ENCODE results near the gene SLC18A3. TPM values are rescaled to one million over a fixed set of nuclear protein-coding genes. Genes with fewer than 3 reads are reported as not detected.

The SLC18A3 gene
- total RNA-seq, 1 experiment from 2014 or later, result not detected

DNA sequence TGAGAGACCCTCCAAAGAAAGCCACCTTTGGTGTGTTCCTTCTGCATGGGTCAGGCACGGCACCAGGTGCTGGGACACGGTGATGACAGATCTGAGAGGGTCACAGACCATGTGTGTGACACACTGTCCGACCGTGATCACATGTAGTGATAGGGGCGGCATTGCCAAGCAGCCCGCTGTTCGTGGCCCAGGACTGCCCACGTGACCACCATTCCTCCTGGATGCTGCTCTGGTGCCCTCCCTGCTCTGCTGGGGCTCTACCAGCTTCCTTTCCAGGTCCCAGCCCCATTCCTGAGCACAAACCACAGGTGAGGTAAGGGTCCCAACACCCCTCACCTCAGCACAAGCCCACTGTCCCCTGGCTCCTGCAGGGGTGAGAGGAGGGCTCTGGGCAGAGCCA, 10.1 kb upstream of the SLC18A3 start:
- ATAC-seq (no peak), DNase-seq (ENCODE audit: low read depth, low spot score) (no peak)
- peaks cover 27% of the 10 kb centered on the region for H3K27me3 ChIP-seq (ENCODE audit: insufficient read depth, low read length)
- no peak overlapping the region for H3K9ac ChIP-seq (ENCODE audit: low read length)
- CTCF ChIA-PET, result no interaction called here
- no peaks in the 10 kb centered on the region for H3K79me2 ChIP-seq (ENCODE audit: insufficient read depth, low read length)
- H4K20me1 ChIP-seq (ENCODE audit: insufficient read depth), result no peaks in the 10 kb centered on the region
- no peak overlapping the region for H2AFZ ChIP-seq (ENCODE audit: low read depth, low read length, poor library complexity, severe bottlenecking)
- intact Hi-C loops (cut with micrococcal nuclease), result no loop called here
- H3K9me3 ChIP-seq (ENCODE audit: control insufficient read depth in 1 of 2, insufficient read depth in 1 of 2, low read depth in 1 of 2, low read length in 2 of 2), result no peaks in the 10 kb centered on the region
- RAD21 ChIA-PET (ENCODE audit: low non-redundant PET in 1 of 2, low total read pairs in 2 of 2, uncharacterized antibody in 2 of 2, unreplicated experiment in 2 of 2), result no interaction called here
- peaks cover 0 to 3% of the 10 kb centered on the region in 2 experiments; a peak in 1 of 4 replicates for H3K4me1 ChIP-seq (ENCODE audit: control insufficient read depth in 1 of 2, insufficient read depth in 2 of 2, low read length in 2 of 2)
- H3K9me2 ChIP-seq (ENCODE audit: insufficient read depth), result no peaks in the 10 kb centered on the region
- H3K27ac ChIP-seq (ENCODE audit: low read depth, low read length), result no peak overlapping the region
- H3K4me2 ChIP-seq (ENCODE audit: low read length), result no peak overlapping the region
- POLR2A ChIA-PET, result no interaction called here
- H3K4me3 ChIP-seq (replicated peaks in 1 of 2; ENCODE audit: low read depth in 1 of 2, low read length in 2 of 2), result no peak overlapping the region
- BruUV-seq (replicated peaks), result no TSS peak
- no peak for TF ChIP-seq ATF3 (IDR thresholded peaks at IDR 0.05)
- TF ChIP-seq RAD21 (IDR thresholded peaks at IDR 0.05; ENCODE audit: low read depth), result no peak
- no peak for TF ChIP-seq CEBPB (IDR thresholded peaks at IDR 0.05; ENCODE audit: low read depth)
- TF ChIP-seq ZBTB33 (IDR thresholded peaks at IDR 0.05; ENCODE audit: extremely low read depth, insufficient replicate concordance, low read length), result no peak
- no peak for TF ChIP-seq FOSL1 (IDR thresholded peaks at IDR 0.05; ENCODE audit: low read depth)
- TF ChIP-seq ZFX (IDR thresholded peaks at IDR 0.05), result no peak
- TF ChIP-seq YY1 (IDR thresholded peaks at IDR 0.05; ENCODE audit: extremely low read depth, insufficient replicate concordance, low read depth, low read length), result no peak
- no peak for TF ChIP-seq SP1 (IDR thresholded peaks at IDR 0.05; ENCODE audit: low read depth)
- no peak for TF ChIP-seq SIN3A (IDR thresholded peaks at IDR 0.05; ENCODE audit: low read depth)
- TF ChIP-seq, protein P1, sequence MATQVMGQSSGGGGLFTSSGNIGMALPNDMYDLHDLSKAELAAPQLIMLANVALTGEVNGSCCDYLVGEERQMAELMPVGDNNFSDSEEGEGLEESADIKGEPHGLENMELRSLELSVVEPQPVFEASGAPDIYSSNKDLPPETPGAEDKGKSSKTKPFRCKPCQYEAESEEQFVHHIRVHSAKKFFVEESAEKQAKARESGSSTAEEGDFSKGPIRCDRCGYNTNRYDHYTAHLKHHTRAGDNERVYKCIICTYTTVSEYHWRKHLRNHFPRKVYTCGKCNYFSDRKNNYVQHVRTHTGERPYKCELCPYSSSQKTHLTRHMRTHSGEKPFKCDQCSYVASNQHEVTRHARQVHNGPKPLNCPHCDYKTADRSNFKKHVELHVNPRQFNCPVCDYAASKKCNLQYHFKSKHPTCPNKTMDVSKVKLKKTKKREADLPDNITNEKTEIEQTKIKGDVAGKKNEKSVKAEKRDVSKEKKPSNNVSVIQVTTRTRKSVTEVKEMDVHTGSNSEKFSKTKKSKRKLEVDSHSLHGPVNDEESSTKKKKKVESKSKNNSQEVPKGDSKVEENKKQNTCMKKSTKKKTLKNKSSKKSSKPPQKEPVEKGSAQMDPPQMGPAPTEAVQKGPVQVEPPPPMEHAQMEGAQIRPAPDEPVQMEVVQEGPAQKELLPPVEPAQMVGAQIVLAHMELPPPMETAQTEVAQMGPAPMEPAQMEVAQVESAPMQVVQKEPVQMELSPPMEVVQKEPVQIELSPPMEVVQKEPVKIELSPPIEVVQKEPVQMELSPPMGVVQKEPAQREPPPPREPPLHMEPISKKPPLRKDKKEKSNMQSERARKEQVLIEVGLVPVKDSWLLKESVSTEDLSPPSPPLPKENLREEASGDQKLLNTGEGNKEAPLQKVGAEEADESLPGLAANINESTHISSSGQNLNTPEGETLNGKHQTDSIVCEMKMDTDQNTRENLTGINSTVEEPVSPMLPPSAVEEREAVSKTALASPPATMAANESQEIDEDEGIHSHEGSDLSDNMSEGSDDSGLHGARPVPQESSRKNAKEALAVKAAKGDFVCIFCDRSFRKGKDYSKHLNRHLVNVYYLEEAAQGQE (IDR thresholded peaks at IDR 0.05; ENCODE audit: low read depth), result no peak
- no peak for TF ChIP-seq TCF7L2 (IDR thresholded peaks at IDR 0.05; ENCODE audit: borderline replicate concordance, extremely low read depth, insufficient read depth, insufficient read length)
- TF ChIP-seq POLR2A (IDR thresholded peaks at IDR 0.05; ENCODE audit: borderline replicate concordance, extremely low read depth, insufficient read depth, insufficient read length), result no peak
- no peak for TF ChIP-seq ZNF274 (IDR thresholded peaks at IDR 0.05; ENCODE audit: low read depth, low read length)
- no peak for TF ChIP-seq MAX (IDR thresholded peaks at IDR 0.05)
- TF ChIP-seq EZH2phosphoT487 (IDR thresholded peaks at IDR 0.05; ENCODE audit: borderline replicate concordance), result no peak
- TF ChIP-seq CTCF (IDR thresholded peaks at IDR 0.05 in 2 of 3, conservative IDR thresholded peaks at IDR 0.05 in 1 of 3; ENCODE audit: borderline replicate concordance in 1 of 3, insufficient read depth in 1 of 3, low read depth in 2 of 3, low read length in 2 of 3), result no peak
- TF ChIP-seq ELF1 (IDR thresholded peaks at IDR 0.05; ENCODE audit: borderline replicate concordance, low read depth), result no peak
- TF ChIP-seq EZH2 (IDR thresholded peaks at IDR 0.05), result no peak
- no peaks in the 10 kb centered on the region for H3K36me3 ChIP-seq (ENCODE audit: control insufficient read depth in 1 of 2, insufficient read depth in 2 of 2, low read length in 2 of 2)

Measured in HCT116 (cell line).